ENCODE measurements around the gene EPS8.

The EPS8 gene

DNA sequence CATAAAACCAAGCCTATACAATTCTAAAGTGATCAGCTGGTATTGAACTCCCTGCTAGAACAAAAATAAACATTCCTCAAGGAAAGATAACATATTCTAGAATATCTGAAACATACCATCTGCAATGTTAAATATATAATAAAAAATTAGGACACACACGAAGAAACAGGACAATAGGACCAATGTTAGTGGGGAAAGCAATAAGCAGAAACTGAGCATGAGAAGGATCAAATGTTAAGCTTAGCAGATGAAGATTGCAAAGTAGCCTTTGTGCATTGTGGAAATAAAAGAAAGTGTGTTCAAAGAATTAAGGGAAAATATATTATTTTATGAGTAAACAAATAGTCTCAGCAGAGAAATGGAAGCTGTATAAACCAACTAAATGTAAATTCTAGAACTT is 180.8 kb downstream of the EPS8 start:
- TF ChIP-seq, protein P1, sequence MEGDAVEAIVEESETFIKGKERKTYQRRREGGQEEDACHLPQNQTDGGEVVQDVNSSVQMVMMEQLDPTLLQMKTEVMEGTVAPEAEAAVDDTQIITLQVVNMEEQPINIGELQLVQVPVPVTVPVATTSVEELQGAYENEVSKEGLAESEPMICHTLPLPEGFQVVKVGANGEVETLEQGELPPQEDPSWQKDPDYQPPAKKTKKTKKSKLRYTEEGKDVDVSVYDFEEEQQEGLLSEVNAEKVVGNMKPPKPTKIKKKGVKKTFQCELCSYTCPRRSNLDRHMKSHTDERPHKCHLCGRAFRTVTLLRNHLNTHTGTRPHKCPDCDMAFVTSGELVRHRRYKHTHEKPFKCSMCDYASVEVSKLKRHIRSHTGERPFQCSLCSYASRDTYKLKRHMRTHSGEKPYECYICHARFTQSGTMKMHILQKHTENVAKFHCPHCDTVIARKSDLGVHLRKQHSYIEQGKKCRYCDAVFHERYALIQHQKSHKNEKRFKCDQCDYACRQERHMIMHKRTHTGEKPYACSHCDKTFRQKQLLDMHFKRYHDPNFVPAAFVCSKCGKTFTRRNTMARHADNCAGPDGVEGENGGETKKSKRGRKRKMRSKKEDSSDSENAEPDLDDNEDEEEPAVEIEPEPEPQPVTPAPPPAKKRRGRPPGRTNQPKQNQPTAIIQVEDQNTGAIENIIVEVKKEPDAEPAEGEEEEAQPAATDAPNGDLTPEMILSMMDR (conservative IDR thresholded peaks at IDR 0.05; ENCODE audit: low read depth, low read length), result no peak
- no peak overlapping the region for H3K4me3 ChIP-seq (ENCODE audit: low read length)
- DNase-seq (ENCODE audit: low read depth), result no peak

- TF ChIP-seq, protein P1 (conservative IDR thresholded peaks at IDR 0.05; ENCODE audit: low read depth, low read length), result no peak
- no peak overlapping the region for H3K4me3 ChIP-seq (ENCODE audit: low read length)
- no peak for DNase-seq (ENCODE audit: low read depth)
These were observed 183.2 kb downstream of the EPS8 start for GRCh38 chr12:15605881-15606590.

DNA sequence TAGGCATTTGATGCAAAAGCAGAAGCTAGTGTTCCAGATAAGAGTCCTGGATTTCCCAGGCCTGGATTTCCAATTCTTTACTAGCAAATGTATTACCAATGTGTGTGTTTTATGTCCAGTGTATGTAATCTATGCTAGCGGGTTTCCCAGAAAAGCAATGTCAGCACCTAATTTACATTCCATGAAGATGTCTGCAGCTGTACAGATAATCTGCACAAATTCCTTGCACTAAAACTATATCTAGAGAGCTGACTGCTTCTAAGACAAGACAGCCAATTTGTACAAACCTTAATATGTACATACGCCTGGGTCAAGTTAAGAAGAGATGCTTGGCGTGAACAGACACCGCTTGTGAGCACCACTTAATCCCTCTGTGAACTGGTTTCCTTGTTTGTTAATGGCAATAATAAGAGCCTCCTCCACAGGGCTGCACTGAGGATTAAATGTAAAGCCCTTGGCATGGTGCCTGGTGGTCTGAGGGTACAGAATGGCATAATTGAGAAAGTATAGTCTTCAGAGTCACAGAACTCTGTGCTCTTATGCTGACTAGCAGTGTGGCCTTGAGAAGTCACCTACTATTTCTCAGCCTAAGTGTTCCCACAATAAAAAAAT is 185.6 kb downstream of the EPS8 start:
- no peak overlapping the region for H3K4me3 ChIP-seq (ENCODE audit: low read length)
- peak; percentile 92 for DNase-seq (ENCODE audit: low read depth)
- TF ChIP-seq, protein P1 (conservative IDR thresholded peaks at IDR 0.05; ENCODE audit: low read depth, low read length), result no peak

DNA sequence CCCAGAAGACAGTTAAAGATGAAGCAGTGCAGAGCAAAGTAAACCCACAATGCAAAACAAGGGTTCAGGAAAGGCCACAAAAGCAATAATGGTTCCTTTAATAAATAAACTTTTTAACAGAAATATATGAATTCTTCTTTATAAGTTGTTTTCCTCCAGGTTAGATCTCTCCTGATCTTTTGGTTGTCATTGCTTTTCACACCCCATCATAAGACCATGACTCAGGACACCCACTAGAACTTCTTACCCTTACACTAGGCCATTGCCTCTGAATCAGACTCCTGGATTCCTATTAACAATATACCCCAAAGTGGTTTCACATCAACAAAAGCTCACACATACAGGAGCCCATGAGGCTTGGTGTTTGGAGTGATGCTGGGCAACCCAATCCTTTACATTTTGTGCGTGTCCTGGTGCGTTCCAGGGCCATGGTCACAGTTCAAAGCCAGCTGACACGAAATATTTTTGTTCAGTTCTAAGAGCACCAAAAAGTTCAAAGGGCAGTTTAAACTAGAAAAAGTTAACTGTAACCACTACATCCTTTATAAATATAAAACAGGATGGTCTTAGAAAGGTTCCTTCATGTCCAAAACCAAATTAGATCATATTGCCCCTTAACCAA is 187.0 kb downstream of the EPS8 start:
- no peak overlapping the region for H3K4me3 ChIP-seq (ENCODE audit: low read length)
- DNase-seq (ENCODE audit: low read depth), result no peak
- TF ChIP-seq, protein P1 (conservative IDR thresholded peaks at IDR 0.05; ENCODE audit: low read depth, low read length), result no peak

DNA sequence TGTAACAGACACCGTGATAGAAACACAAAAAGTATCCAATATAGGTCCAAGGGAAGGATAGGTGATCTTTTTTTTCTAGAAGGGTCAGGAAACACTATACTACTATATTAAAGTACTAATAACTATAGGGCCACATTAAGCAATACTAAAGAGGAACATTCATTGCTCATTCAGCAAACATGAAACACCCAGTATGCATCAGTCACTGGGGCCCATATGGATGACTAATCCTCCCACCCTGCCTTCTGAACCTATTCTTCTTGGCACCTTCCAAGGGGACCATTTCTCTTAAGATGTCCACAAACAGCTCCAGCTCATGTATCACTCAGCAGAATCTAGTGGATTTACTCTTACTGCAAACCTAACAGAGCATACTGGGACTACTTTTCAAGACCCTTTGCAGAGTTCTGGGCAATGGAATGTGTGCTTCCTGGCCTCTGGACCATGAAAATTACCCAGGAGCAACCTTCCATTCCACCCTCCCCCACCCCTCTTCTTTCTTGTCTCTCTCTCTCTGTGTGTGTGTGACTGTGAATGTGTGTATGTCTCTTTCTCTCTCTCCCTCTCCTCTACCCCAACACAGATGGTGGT is 187.9 kb downstream of the EPS8 start:
- TF ChIP-seq, protein P1 (conservative IDR thresholded peaks at IDR 0.05; ENCODE audit: low read depth, low read length), result no peak
- no peak overlapping the region for H3K4me3 ChIP-seq (ENCODE audit: low read length)
- no peak for DNase-seq (ENCODE audit: low read depth)

DNA sequence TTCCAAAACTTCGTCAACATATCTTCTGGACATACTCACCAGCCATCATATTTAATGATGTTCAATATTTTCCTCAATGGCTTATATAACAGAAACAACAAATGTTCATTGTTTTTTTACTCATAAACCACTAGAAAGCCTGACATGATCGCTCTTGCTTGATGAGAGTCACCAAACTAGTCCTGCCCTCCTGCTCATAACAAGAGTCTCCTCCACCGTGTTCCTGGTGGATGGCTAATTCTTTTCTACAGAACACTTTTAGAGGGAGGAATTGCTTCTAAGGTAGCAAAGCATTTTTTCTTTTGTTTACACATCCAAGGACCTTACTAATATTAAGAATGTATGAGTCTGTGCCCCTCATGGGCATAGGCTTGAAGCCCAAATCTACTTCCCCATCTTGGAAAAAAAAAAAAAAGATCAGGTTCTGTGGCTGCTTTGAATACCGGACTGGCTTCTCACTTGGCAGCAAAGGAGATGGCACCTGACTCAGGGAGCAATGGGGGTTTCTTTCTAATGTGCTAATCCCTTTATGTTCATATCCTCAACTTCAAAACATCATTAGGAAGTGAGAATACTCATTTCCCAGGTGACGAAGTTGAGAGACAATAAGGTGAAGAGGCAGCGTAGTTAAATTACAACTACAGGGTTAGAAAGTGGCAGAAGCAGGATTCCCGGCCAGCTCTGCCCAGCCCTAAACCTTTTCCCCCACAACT is 188.8 kb downstream of the EPS8 start:
- TF ChIP-seq, protein P1 (conservative IDR thresholded peaks at IDR 0.05; ENCODE audit: low read depth, low read length), result no peak
- H3K4me3 ChIP-seq (ENCODE audit: low read length), result no peak overlapping the region
- DNase-seq (ENCODE audit: low read depth), result no peak

Data from retinal pigment epithelial cell (primary cell).